HG03108 (cell line): ENCODE measurements around the gene KIAA1755.

Experiments used
- ATAC-seq: cut with Tn5 transposase; IDR thresholded peaks from one replicate; pipeline ENCODE4 v1.9.1; 2021; ENCODE audit warnings: moderate library complexity; ENCODE audit not compliant: unreplicated experiment

KIAA1755 gene

GRCh38 chr20:38167851-38168760 lies 92.4 kb downstream of the KIAA1755 start:
- ATAC-seq: no peak

DNA sequence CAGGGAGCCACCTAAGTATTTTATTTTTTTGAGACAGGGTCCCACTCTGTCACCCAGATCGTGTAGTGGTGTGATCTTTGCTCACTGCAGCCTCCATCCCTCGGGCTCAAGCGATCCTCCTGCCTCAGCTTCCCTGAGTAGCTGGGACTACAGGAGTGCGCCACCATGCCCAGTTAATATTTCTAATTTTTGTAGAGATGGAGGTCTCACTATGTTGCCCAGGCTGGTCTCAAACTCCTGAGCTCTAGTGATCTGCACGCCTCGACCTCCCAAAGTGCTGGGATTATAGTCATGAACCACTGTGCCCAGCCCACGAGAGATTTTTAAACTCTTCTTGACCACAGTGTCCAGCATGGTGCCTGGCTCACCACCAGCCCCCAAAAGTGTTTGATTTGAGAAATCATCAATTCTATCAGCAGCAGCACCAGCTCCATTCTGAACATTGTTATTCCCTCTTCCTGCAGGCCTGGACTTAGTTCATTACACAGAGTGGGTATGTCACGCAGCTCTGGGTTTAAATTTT lies 93.1 kb downstream of the KIAA1755 start:
- ATAC-seq: no peak

DNA sequence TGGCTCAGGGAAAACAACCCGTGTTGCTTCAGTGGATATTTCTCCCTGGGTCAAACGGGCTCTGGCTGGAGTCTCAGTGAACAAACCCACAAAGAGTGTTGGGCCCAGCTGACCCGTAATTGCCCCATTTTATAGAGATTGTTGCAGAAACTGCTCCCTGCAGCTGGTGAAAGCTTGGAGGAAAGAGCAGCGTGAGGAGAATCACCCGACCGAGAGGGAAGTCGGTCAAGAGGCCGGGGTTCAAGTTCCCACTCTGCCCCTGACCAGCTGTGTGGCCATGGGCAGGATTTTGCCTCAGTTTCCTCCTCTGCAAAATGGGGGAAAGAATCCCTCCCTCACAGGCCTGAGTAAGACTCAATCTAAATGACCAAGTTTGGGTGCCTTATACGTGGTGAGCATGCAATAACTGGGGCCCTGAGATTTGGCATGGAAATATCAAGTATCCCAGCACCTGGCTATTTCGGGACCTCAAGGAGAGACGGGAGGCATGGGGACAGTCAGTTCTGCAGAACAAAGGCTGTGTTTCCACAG lies 93.8 kb downstream of the KIAA1755 start:
- no peak for ATAC-seq

- no peak for ATAC-seq
Measured at GRCh38 chr20:38165966-38166702, 94.4 kb downstream of the KIAA1755 start.

GRCh38 chr20:38165089-38165965 lies 95.2 kb downstream of the KIAA1755 start, which contains the start of gene TGM2:
TSS of gene TGM2 (minus strand) at chr20:38165270. CDS start at chr20:38165198, 72 bp downstream.
- peak; percentile 70 for ATAC-seq

DNA sequence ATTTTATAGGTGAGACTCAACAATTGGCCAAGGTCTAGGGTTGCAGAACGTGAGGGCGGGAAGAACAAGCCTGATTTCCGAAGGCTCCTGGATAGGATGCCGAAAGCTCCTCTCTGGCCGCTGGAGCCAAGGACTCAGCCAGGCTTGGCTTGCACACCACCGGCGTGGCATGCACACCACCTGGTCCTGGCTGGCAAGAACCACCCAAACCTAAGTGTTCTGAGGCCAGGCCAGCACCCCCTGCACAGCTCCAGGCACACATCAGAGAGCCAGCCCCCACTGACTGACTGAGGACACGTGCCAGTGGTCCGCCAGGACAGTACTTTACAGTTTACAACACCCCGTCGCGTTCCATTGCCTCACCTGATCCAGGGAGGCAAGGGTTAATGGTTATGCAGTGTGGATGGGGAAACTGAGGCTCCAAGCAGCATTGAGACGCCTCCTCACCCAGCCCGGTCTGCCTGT lies 95.9 kb downstream of the KIAA1755 start:
- no peak for ATAC-seq

GRCh38 chr20:38164069-38164468 lies 96.5 kb downstream of the KIAA1755 start:
- no peak for ATAC-seq

DNA sequence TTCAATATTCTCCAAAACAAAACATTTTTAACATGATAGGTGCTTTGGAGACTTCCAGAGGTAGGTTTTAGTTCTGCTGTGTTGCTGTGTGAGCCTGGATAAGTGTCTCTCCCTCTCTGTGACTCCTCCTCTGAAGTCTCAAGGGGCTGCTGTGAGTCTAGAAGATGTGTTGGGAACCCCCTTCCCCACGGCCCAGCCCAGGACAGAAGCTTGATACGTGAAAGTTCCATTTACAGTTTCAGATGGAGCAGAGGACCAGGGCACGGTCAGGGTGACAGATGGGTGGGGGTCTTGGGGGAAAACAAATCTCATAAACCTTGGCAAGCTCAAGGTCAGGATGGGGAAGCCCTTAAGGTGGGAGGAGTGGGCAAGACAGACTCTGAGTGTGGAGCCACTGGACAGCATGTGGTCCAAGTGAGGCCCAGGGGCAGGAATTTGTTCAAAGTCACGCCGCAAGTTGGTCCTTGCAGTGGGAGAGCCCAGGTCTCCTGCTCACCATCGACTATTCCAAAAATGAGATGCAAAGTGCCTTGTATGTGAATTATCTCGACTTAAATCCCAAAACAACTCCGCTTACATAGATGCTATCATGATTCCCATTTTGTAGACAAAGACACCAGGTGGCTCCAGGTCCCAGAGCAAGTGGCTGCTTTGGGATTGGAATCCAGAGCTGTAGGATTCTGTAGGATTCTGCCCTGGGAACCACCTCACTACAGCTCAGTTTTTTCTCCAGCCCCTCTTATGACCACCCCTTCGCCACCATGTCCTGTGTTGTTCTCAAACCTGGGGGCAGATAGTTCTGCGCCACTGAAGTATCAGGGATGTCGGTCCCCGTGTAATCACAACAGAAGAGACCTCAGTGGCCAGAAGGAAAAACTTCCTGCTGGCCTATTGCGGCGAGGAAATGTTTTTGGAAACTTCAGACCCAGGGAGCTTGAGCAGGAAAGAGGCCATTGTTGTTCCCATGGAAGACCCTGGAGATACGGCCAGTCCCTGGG lies 97.4 kb downstream of the KIAA1755 start:
- ATAC-seq: no peak

GRCh38 chr20:38162149-38162548 lies 98.4 kb downstream of the KIAA1755 start:
- ATAC-seq: no peak

DNA sequence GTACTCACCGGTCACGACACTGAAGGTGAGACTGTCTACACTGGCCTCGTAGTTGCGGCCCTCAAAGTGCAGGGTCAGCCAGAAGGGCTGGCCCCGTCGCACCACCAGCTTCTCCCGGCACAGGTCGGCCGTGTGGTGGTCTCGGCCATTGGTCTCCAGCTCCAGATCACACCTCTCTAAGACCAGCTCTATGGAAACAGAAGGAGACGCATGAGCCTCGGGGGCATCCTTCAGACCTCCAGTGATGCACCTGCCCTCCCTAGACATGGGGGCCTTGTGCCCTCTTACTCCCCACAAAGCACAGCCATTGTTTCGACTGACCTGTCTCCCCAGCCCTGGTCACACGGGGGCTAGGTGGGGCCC lies 99.1 kb downstream of the KIAA1755 start:
- no peak for ATAC-seq
